ENCODE measurements around the gene FAM151B.

GRCh38 chr5:80502800-80503199, 14.9 kb downstream of the FAM151B start:
- TF ChIP-seq CTCF (IDR thresholded peaks at IDR 0.05) = no peak
- no peak for TF ChIP-seq EZH2phosphoT487 (IDR thresholded peaks at IDR 0.05)
- TF ChIP-seq EZH2 (IDR thresholded peaks at IDR 0.05) = no peak

Measured in neural progenitor cell (in vitro differentiated cells).